CD4-positive, alpha-beta T cell (primary cell): ENCODE results near the gene PTPRC. TPM values are rescaled to one million over a fixed set of nuclear protein-coding genes. Genes with fewer than 3 reads are reported as not detected.

ENCODE experiments used
- ATAC-seq: fragments of 200-7000 bp; cut with Tn5 transposase; one replicate; pipeline ENCODE4 v1.10.0; 2022; ENCODE audit warnings: mild to moderate bottlenecking; ENCODE audit not compliant: poor library complexity
- CTCF ChIA-PET: fragments of 350-600 bp; sonication (Branson Sonifier 250); formaldehyde crosslinking; loops from one replicate; lab custom pipeline; 2021; ENCODE audit warnings: antibody characterized with exemption, inconsistent platforms; lab: Charles Lee
- POLR2A ChIA-PET: fragments of 350-600 bp; sonication (Branson Sonifier 250); formaldehyde crosslinking; loops from one replicate; lab custom pipeline; 2021; ENCODE audit warnings: antibody characterized with exemption, inconsistent platforms; lab: Charles Lee
- DNase-seq, 14 experiments: peaks; one replicate each; pipeline ENCODE4 v3.0.0-alpha.2; 2013 to 2020; ENCODE audit warnings: mixed read lengths in 2 of 14
- H3K27ac ChIP-seq, 2 donors: one replicate each; pipeline versions ENCODE4 v1.5.1 to v1.7.0; 2013; ENCODE audit warnings: low read length in 2 of 2, low read depth in 1 of 2, mild to moderate bottlenecking in 1 of 2
- H3K27me3 ChIP-seq, 2 experiments: 1 replicate in 1 of 2; 2 replicates in 1 of 2; pipeline versions ENCODE4 v1.6.1 to v1.7.0; 2013; ENCODE audit warnings: low read length in 2 of 2, control low read depth in 1 of 2, mild to moderate bottlenecking in 1 of 2, moderate library complexity in 1 of 2; ENCODE audit not compliant: insufficient read depth in 2 of 2, control insufficient read depth in 1 of 2
- H3K36me3 ChIP-seq: one replicate; pipeline ENCODE4 v1.6.1; 2013; ENCODE audit warnings: low read length, control low read depth; ENCODE audit not compliant: insufficient read depth
- H3K4me1 ChIP-seq: one replicate; pipeline ENCODE4 v1.6.1; 2013; ENCODE audit warnings: low read length, control low read depth; ENCODE audit not compliant: insufficient read depth
- H3K4me3 ChIP-seq: one replicate; pipeline ENCODE4 v1.5.1; 2013; ENCODE audit warnings: mild to moderate bottlenecking, low read length, moderate library complexity
- H3K9me3 ChIP-seq, 2 experiments: 1 replicate in 1 of 2; 2 replicates in 1 of 2; pipeline versions ENCODE4 v1.6.1 to v1.7.0; 2013; ENCODE audit warnings: low read length in 2 of 2, mild to moderate bottlenecking in 2 of 2, control low read depth in 1 of 2, moderate library complexity in 1 of 2; ENCODE audit not compliant: control insufficient read depth in 1 of 2, insufficient read depth in 1 of 2
- H3K27ac Mint-ChIP-seq: one replicate; pipeline ENCODE4 v1.8.0; 2020; ENCODE audit warnings: mixed read lengths
- H3K27me3 Mint-ChIP-seq: one replicate; pipeline ENCODE4 v1.8.0; 2021; ENCODE audit warnings: mixed read lengths
- H3K36me3 Mint-ChIP-seq: one replicate; pipeline ENCODE4 v1.8.0; 2021; ENCODE audit warnings: low read depth, mixed read lengths
- H3K4me1 Mint-ChIP-seq: one replicate; pipeline ENCODE4 v1.8.0; 2021; ENCODE audit warnings: low read depth, mixed read lengths
- H3K4me3 Mint-ChIP-seq: one replicate; pipeline ENCODE4 v1.8.0; 2020; ENCODE audit warnings: mild to moderate bottlenecking, mixed read lengths
- H3K9me3 Mint-ChIP-seq: one replicate; pipeline ENCODE4 v1.8.0; 2020; ENCODE audit warnings: mixed read lengths
- intact Hi-C, 2 experiments: fragments of 100-400 bp; cut with DNase I in 1 of 2; cut with micrococcal nuclease in 1 of 2; formaldehyde crosslinking; loops; one replicate each; pipeline versions ENCODE4 v1.15.1 to v1.9.0; 2023 to 2025; cut with DNase I, micrococcal nuclease
- total RNA-seq, 174 experiments: library from RNA in 2 of 174; stranded (reverse) in 2 of 174; gene quantifications; one replicate each; pipeline ENCODE4 v1.2.3 and lab custom pipeline; 2021 to 2026
- TF ChIP-seq, protein P1 (sequence below): fragments of 200-600 bp; IDR thresholded peaks from one replicate; pipeline ENCODE4 v1.8.0; 2022; ENCODE audit warnings: antibody characterized with exemption, mild to moderate bottlenecking

The PTPRC gene
- total RNA-seq, 2 experiments from 2014 or later, result 661 to 698 TPM

DNA sequence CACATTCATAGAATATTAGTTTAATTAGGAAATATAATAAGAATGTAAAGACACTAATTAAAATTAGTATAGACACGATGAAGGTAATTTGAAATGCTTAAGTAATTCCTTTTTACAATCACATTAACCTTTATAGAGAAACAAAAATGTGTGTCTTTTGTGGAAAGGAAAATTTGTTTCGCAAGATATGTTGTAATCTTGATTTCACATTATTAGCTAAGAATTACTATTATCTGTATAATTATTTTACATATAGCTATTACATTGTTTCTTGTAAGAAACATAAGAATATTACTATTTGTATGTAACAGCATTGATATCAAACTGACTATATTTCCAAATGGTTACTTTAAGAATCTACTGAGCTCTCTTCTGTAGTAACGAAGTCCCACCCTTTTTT is 111.2 kb downstream of the PTPRC start:
- Mint-ChIP-seq H3K9me3 (no peaks in the 10 kb centered on the region), H3K27ac (no peak overlapping the region), H3K27me3 (no peaks in the 10 kb centered on the region), H3K36me3 (peaks cover 58% of the 10 kb centered on the region), H3K4me3 (no peak overlapping the region), H3K4me1 (peaks cover 18% of the 10 kb centered on the region)
- ChIA-PET CTCF (no interaction called here), POLR2A (interaction anchor here (0.6 to 1.1 kb wide), 2 partner anchors 13 to 39 kb away, joined by 3 read pairs; no protein-coding TSS in a partner anchor)
- Histone ChIP-seq H3K4me3 (no peak overlapping the region), H3K27me3 (no peaks in the 10 kb centered on the region), H3K36me3 (peaks cover 100% of the 10 kb centered on the region), H3K27ac (no peak overlapping the region), H3K9me3 (no peaks in the 10 kb centered on the region), H3K4me1 (peaks cover 2% of the 10 kb centered on the region)
- ATAC-seq (no peak), DNase-seq (no peak)
- TF ChIP-seq, protein P1, sequence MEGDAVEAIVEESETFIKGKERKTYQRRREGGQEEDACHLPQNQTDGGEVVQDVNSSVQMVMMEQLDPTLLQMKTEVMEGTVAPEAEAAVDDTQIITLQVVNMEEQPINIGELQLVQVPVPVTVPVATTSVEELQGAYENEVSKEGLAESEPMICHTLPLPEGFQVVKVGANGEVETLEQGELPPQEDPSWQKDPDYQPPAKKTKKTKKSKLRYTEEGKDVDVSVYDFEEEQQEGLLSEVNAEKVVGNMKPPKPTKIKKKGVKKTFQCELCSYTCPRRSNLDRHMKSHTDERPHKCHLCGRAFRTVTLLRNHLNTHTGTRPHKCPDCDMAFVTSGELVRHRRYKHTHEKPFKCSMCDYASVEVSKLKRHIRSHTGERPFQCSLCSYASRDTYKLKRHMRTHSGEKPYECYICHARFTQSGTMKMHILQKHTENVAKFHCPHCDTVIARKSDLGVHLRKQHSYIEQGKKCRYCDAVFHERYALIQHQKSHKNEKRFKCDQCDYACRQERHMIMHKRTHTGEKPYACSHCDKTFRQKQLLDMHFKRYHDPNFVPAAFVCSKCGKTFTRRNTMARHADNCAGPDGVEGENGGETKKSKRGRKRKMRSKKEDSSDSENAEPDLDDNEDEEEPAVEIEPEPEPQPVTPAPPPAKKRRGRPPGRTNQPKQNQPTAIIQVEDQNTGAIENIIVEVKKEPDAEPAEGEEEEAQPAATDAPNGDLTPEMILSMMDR, result no peak
- intact Hi-C loops, result loop anchor here (5.0 to 10.0 kb wide), 2 partner anchors 33 to 1765 kb away; no protein-coding TSS in a partner anchor

DNA sequence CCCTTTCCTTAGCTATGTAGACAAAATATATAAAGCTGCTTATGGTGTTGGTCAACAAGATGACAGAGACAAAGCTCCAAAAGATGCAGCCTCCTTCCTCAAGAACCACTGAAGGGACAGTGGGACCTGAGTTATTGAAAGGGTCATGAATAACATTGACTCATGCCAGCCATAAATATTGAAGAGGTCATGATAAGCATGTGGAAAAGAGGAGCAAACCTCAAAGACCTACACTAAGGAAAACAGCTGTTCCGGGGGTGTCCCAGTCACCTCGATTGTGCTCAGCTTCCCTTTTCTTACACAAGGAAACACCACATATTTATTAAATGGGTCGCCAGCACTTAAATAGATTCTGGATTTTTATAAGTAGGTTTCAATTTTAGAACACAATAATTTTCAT is 112.9 kb downstream of the PTPRC start:
- DNase-seq, result no peak
- H3K36me3 Mint-ChIP-seq, result peaks cover 73% of the 10 kb centered on the region
- intact Hi-C loops, result loop anchor here (5.0 to 10.0 kb wide), 2 partner anchors 34 to 1763 kb away; no protein-coding TSS in a partner anchor
- H3K27me3 Mint-ChIP-seq, result no peaks in the 10 kb centered on the region
- ChIA-PET POLR2A (interaction anchor here (0.7 to 1.1 kb wide), 2 partner anchors 19 to 63 kb away, joined by 3 to 7 read pairs; no protein-coding TSS in a partner anchor), CTCF (interaction anchor here (1.0 kb wide), 1 partner anchor 10 kb away, joined by 3 read pairs; no protein-coding TSS in a partner anchor)
- no peak overlapping the region for H3K4me3 Mint-ChIP-seq
- Histone ChIP-seq H3K9me3 (no peaks in the 10 kb centered on the region), H3K4me3 (no peak overlapping the region), H3K36me3 (peaks cover 100% of the 10 kb centered on the region), H3K27ac (no peak overlapping the region), H3K4me1 (no peaks in the 10 kb centered on the region), H3K27me3 (no peaks in the 10 kb centered on the region)
- H3K4me1 Mint-ChIP-seq, result peaks cover 24% of the 10 kb centered on the region
- H3K9me3 Mint-ChIP-seq, result no peaks in the 10 kb centered on the region
- peak overlapping the region; percentile 58 for H3K27ac Mint-ChIP-seq
- TF ChIP-seq, protein P1, result no peak
- ATAC-seq, result no peak

DNA sequence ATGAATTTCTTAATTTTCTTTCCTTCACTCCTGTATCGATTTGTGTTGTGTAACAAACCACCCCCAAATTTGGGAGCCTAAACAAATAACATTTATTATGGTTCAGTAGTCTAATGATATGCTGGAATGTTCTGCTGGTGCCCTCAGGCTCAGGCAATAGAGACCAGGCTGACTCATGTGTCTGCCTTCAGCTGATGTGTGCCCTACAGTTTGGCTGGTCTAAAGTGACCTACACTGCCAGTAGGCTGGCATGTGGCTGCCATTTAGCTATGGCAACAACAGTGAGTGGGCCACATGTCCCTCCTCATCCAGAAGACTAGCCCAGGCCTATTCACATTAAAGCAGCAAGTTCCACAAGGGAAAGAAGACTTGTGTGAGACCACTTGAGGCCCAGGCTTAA is 115.8 kb downstream of the PTPRC start:
- ChIA-PET CTCF (no interaction called here), POLR2A (interaction anchor here (0.6 kb wide), 1 partner anchor 563 kb away, joined by 3 read pairs; no protein-coding TSS in a partner anchor)
- ATAC-seq (no peak), DNase-seq (no peak)
- Mint-ChIP-seq H3K27ac (no peak overlapping the region), H3K9me3 (no peaks in the 10 kb centered on the region), H3K4me3 (no peak overlapping the region), H3K27me3 (no peaks in the 10 kb centered on the region), H3K36me3 (peaks cover 70% of the 10 kb centered on the region), H3K4me1 (peaks cover 26% of the 10 kb centered on the region)
- intact Hi-C loops, result loop anchor here (5.0 to 10.0 kb wide), 4 partner anchors 37 to 1760 kb away; no protein-coding TSS in a partner anchor
- TF ChIP-seq, protein P1, result no peak
- Histone ChIP-seq H3K4me3 (no peak overlapping the region), H3K4me1 (no peaks in the 10 kb centered on the region), H3K27ac (no peak overlapping the region), H3K27me3 (no peaks in the 10 kb centered on the region), H3K36me3 (peaks cover 70% of the 10 kb centered on the region), H3K9me3 (no peaks in the 10 kb centered on the region)
